WTC11 (cell line): Measurements from ENCODE around the gene CIRBP. TPM values are rescaled to one million over a fixed set of nuclear protein-coding genes. Genes with fewer than 3 reads are reported as not detected.
A peak's percentile ranks its signal among the peaks of the same experiment; 100 is the strongest.

Experiments used
- ATAC-seq: fragments of 200-7000 bp; cut with Tn5 transposase; 2 replicates; pipeline ENCODE4 v1.10.0; 2021; ENCODE audit warnings: mild to moderate bottlenecking, moderate library complexity
- CTCF ChIA-PET: fragments of 300-600 bp; sonication (Branson Sonifier 250); formaldehyde crosslinking; loops from one replicate; lab custom pipeline; 2021; ENCODE audit warnings: antibody characterized with exemption; lab: Charles Lee
- POLR2A ChIA-PET: fragments of 350-600 bp; sonication (Branson Sonifier 250); formaldehyde crosslinking; loops from one replicate; lab custom pipeline; 2021; ENCODE audit warnings: antibody characterized with exemption; lab: Charles Lee
- DNase-seq: peaks from one replicate; pipeline ENCODE4 v3.0.0; 2021; ENCODE audit warnings: low spot score
- H3K27ac Mint-ChIP-seq: 2 replicates; pipeline ENCODE4 v1.8.0; 2021; ENCODE audit warnings: mixed read lengths
- H3K27me3 Mint-ChIP-seq: 2 replicates; pipeline ENCODE4 v1.8.0; 2021; ENCODE audit warnings: low read depth, mild to moderate bottlenecking, moderate library complexity, mixed read lengths
- H3K36me3 Mint-ChIP-seq: 2 replicates; pipeline ENCODE4 v1.8.0; 2021; ENCODE audit warnings: mixed read lengths
- H3K4me1 Mint-ChIP-seq: 2 replicates; pipeline ENCODE4 v1.8.0; 2022; ENCODE audit warnings: mixed read lengths
- H3K4me3 Mint-ChIP-seq: 2 replicates; pipeline ENCODE4 v1.8.0; 2021; ENCODE audit warnings: mild to moderate bottlenecking, moderate library complexity, mixed read lengths
- H3K9me3 Mint-ChIP-seq: 2 replicates; pipeline ENCODE4 v1.8.0; 2021; ENCODE audit warnings: mixed read lengths
- ATF1 ChIP-seq: sonication (generic); formaldehyde crosslinking; IDR thresholded peaks from 2 replicates; pipeline ENCODE4 v1.8.1; 2023; ENCODE audit warnings: mild to moderate bottlenecking, moderate library complexity, missing genetic modification reagents
- CREB1 ChIP-seq: sonication (generic); formaldehyde crosslinking; IDR thresholded peaks from 2 replicates; pipeline ENCODE4 v1.8.0; 2023; ENCODE audit warnings: mild to moderate bottlenecking, missing genetic modification reagents
- CREM ChIP-seq: sonication (generic); formaldehyde crosslinking; IDR thresholded peaks from 2 replicates; pipeline ENCODE4 v1.8.1; 2022; ENCODE audit warnings: mild to moderate bottlenecking, missing genetic modification reagents, moderate library complexity
- ELF4 ChIP-seq: sonication (generic); formaldehyde crosslinking; IDR thresholded peaks from 2 replicates; pipeline ENCODE4 v1.8.1; 2022; ENCODE audit warnings: low read depth, mild to moderate bottlenecking, moderate library complexity, missing genetic modification reagents
- JUN ChIP-seq: sonication (generic); formaldehyde crosslinking; IDR thresholded peaks from 2 replicates; pipeline ENCODE4 v1.8.0; 2023; ENCODE audit warnings: mild to moderate bottlenecking, missing genetic modification reagents
- NFATC4 ChIP-seq: fragments of 250-450 bp; sonication (Bioruptor Pico); IDR thresholded peaks from 2 replicates; pipeline ENCODE4 v1.9.0; 2021; ENCODE audit warnings: mild to moderate bottlenecking
- RORB ChIP-seq: fragments of 250-450 bp; sonication (Bioruptor Pico); IDR thresholded peaks from 2 replicates; pipeline ENCODE4 v1.9.0; 2021; ENCODE audit warnings: mild to moderate bottlenecking
- SMAD4 ChIP-seq: sonication (generic); formaldehyde crosslinking; IDR thresholded peaks from 2 replicates; pipeline ENCODE4 v1.8.0; 2022; ENCODE audit warnings: mild to moderate bottlenecking, missing genetic modification reagents
- TEAD1 ChIP-seq: sonication (generic); formaldehyde crosslinking; IDR thresholded peaks from 2 replicates; pipeline ENCODE4 v1.8.0; 2022; ENCODE audit warnings: mild to moderate bottlenecking, missing genetic modification reagents
- TEAD4 ChIP-seq: sonication (generic); formaldehyde crosslinking; IDR thresholded peaks from 2 replicates; pipeline ENCODE4 v1.8.0; 2022; ENCODE audit warnings: mild to moderate bottlenecking, missing genetic modification reagents
- ZNF219 ChIP-seq: sonication (generic); formaldehyde crosslinking; IDR thresholded peaks from 2 replicates; pipeline ENCODE4 v1.8.0; 2023; ENCODE audit warnings: missing genetic modification reagents, mild to moderate bottlenecking, borderline replicate concordance
- ZNF416 ChIP-seq: fragments of 250-450 bp; sonication (Bioruptor Pico); IDR thresholded peaks from 2 replicates; pipeline ENCODE4 v1.9.0; 2021; ENCODE audit warnings: mild to moderate bottlenecking, inconsistent platforms
- total RNA-seq: library from RNA; stranded (reverse); gene quantifications from 3 replicates; pipeline ENCODE4 v1.2.3, GENCODE V29; 2021
- TF ChIP-seq, protein P1 (sequence below): sonication (generic); formaldehyde crosslinking; IDR thresholded peaks from 2 replicates; pipeline ENCODE4 v1.8.1; 2023; ENCODE audit warnings: mild to moderate bottlenecking, moderate library complexity, missing genetic modification reagents
- TF ChIP-seq, protein P2 (sequence below): sonication (generic); formaldehyde crosslinking; IDR thresholded peaks from 2 replicates; pipeline ENCODE4 v1.8.0; 2022; ENCODE audit warnings: mild to moderate bottlenecking, missing genetic modification reagents
- TF ChIP-seq, protein P3 (sequence below): sonication (generic); formaldehyde crosslinking; IDR thresholded peaks from 2 replicates; pipeline ENCODE4 v1.8.1; 2023; ENCODE audit warnings: mild to moderate bottlenecking, missing genetic modification reagents
- TF ChIP-seq, protein P4 (sequence below): sonication (generic); formaldehyde crosslinking; IDR thresholded peaks from 2 replicates; pipeline ENCODE4 v1.8.1; 2023; ENCODE audit warnings: mild to moderate bottlenecking, missing genetic modification reagents
- TF ChIP-seq, protein P5 (sequence below): sonication (generic); formaldehyde crosslinking; IDR thresholded peaks from 2 replicates; pipeline ENCODE4 v1.8.1; 2022; ENCODE audit warnings: mild to moderate bottlenecking, moderate library complexity, missing genetic modification reagents

The CIRBP gene
- total RNA-seq, 1 experiment from 2014 or later, result 298 TPM

- TF ChIP-seq, protein P1, sequence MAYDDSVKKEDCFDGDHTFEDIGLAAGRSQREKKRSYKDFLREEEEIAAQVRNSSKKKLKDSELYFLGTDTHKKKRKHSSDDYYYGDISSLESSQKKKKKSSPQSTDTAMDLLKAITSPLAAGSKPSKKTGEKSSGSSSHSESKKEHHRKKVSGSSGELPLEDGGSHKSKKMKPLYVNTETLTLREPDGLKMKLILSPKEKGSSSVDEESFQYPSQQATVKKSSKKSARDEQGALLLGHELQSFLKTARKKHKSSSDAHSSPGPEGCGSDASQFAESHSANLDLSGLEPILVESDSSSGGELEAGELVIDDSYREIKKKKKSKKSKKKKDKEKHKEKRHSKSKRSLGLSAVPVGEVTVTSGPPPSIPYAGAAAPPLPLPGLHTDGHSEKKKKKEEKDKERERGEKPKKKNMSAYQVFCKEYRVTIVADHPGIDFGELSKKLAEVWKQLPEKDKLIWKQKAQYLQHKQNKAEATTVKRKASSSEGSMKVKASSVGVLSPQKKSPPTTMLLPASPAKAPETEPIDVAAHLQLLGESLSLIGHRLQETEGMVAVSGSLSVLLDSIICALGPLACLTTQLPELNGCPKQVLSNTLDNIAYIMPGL (CRISPR knock-in tag), result peak; percentile 37; the same call in 1 of the 2 replicates
- TF ChIP-seq, protein P2, sequence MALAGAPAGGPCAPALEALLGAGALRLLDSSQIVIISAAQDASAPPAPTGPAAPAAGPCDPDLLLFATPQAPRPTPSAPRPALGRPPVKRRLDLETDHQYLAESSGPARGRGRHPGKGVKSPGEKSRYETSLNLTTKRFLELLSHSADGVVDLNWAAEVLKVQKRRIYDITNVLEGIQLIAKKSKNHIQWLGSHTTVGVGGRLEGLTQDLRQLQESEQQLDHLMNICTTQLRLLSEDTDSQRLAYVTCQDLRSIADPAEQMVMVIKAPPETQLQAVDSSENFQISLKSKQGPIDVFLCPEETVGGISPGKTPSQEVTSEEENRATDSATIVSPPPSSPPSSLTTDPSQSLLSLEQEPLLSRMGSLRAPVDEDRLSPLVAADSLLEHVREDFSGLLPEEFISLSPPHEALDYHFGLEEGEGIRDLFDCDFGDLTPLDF (CRISPR knock-in tag), result no peak
- TF ChIP-seq ZNF416 (CRISPR knock-in tag) (no peak), SMAD4 (CRISPR knock-in tag) (no peak), ATF1 (CRISPR knock-in tag) (no peak)
Observed at GRCh38 chr19:1284979-1285736, 16.0 kb downstream of the CIRBP start (continued).

GRCh38 chr19:1285737-1286360 is 16.7 kb downstream of the CIRBP start, which contains the start of gene EFNA2:
TSS of gene EFNA2 (plus strand) at chr19:1285873. CDS start at chr19:1286169, 296 bp downstream.
- POLR2A ChIA-PET, result interaction anchor here (0.9 kb wide), 1 partner anchor 17 kb away, joined by 3 read pairs; the partner anchor contains the start of gene CIRBP
- ATAC-seq (peak; percentile 14), DNase-seq (no peak)
- Mint-ChIP-seq H3K27me3 (peaks cover 19% of the 10 kb centered on the region), H3K36me3 (no peaks in the 10 kb centered on the region), H3K27ac (peak within 1 kb of the TSS; percentile 45; the same call in 1 of the 2 replicates), H3K9me3 (no peaks in the 10 kb centered on the region), H3K4me1 (peaks cover 13% of the 10 kb centered on the region), H3K4me3 (peak within 1 kb of the TSS; percentile 74)
- TF ChIP-seq CREM, result no peak
- no peak for TF ChIP-seq RORB (CRISPR knock-in tag)
- TF ChIP-seq, protein P3, sequence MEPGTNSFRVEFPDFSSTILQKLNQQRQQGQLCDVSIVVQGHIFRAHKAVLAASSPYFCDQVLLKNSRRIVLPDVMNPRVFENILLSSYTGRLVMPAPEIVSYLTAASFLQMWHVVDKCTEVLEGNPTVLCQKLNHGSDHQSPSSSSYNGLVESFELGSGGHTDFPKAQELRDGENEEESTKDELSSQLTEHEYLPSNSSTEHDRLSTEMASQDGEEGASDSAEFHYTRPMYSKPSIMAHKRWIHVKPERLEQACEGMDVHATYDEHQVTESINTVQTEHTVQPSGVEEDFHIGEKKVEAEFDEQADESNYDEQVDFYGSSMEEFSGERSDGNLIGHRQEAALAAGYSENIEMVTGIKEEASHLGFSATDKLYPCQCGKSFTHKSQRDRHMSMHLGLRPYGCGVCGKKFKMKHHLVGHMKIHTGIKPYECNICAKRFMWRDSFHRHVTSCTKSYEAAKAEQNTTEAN, result no peak
- TF ChIP-seq TEAD1 (CRISPR knock-in tag), result no peak
- TF ChIP-seq TEAD4 (CRISPR knock-in tag), result no peak
- no peak for TF ChIP-seq CREB1 (CRISPR knock-in tag)
- TF ChIP-seq JUN (CRISPR knock-in tag), result no peak
- no peak for TF ChIP-seq ELF4 (CRISPR knock-in tag)
- TF ChIP-seq, protein P4, sequence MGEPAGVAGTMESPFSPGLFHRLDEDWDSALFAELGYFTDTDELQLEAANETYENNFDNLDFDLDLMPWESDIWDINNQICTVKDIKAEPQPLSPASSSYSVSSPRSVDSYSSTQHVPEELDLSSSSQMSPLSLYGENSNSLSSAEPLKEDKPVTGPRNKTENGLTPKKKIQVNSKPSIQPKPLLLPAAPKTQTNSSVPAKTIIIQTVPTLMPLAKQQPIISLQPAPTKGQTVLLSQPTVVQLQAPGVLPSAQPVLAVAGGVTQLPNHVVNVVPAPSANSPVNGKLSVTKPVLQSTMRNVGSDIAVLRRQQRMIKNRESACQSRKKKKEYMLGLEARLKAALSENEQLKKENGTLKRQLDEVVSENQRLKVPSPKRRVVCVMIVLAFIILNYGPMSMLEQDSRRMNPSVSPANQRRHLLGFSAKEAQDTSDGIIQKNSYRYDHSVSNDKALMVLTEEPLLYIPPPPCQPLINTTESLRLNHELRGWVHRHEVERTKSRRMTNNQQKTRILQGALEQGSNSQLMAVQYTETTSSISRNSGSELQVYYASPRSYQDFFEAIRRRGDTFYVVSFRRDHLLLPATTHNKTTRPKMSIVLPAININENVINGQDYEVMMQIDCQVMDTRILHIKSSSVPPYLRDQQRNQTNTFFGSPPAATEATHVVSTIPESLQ (CRISPR knock-in tag), result no peak
- CTCF ChIA-PET, result interaction anchor here (0.9 to 2.8 kb wide), 2 partner anchors 26 to 41 kb away, joined by 4 to 15 read pairs; no protein-coding TSS in a partner anchor

GRCh38 chr19:1286487-1287353 is 17.6 kb downstream of the CIRBP start:
- DNase-seq, result no peak
- Mint-ChIP-seq H3K36me3 (no peaks in the 10 kb centered on the region), H3K4me3 (peak overlapping the region; percentile 74), H3K9me3 (no peaks in the 10 kb centered on the region), H3K27ac (no peak overlapping the region), H3K27me3 (peaks cover 19% of the 10 kb centered on the region), H3K4me1 (peaks cover 13% of the 10 kb centered on the region)
- ChIA-PET CTCF (interaction anchor here (0.5 to 2.1 kb wide), 4 partner anchors 21 to 158 kb away, joined by 3 to 8 read pairs (median 4); no protein-coding TSS in a partner anchor), POLR2A (no interaction called here)
- no peak for ATAC-seq
- TF ChIP-seq ZNF219 (0 out of 2 replicates have a peak, but pooled peaks have one; percentile 21), NFATC4 (CRISPR knock-in tag) (no peak)
- TF ChIP-seq, protein P1 (CRISPR knock-in tag), result peak; percentile 3; the same call in 1 of the 2 replicates
- TF ChIP-seq, protein P5, sequence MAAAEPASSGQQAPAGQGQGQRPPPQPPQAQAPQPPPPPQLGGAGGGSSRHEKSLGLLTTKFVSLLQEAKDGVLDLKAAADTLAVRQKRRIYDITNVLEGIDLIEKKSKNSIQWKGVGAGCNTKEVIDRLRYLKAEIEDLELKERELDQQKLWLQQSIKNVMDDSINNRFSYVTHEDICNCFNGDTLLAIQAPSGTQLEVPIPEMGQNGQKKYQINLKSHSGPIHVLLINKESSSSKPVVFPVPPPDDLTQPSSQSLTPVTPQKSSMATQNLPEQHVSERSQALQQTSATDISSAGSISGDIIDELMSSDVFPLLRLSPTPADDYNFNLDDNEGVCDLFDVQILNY (CRISPR knock-in tag), result no peak
